ENCODE data around the gene MS4A4A.

Gene MS4A4A

DNA sequence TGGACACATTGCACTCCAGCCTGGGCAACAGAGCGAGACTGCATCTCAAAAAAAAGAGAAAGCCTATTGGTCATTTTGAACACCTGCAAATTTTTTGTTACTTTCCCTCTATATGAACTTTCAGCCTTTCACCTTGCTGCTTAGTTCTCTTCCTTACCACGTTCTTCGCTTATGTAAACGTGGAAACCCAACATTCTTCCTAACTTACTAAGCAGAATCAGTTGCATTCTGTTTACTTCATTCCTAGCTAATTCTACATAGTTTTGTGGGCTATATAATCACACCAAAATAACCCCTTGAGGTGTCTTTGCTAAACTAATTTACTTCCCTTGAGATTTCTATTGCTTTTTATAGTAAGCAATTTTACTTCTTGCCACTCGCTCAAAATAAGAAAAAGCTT, 23.2 kb downstream of the MS4A4A start:
- no peak overlapping the region for H3K4me3 ChIP-seq (ENCODE audit: low read length)
- no peak for TF ChIP-seq CTCF (IDR thresholded peaks at IDR 0.05; ENCODE audit: insufficient read depth, low read depth, low read length, missing control alignments)
- no peak for DNase-seq (ENCODE audit: low read depth)

GRCh38 chr11:60305906-60306619, 25.6 kb downstream of the MS4A4A start:
- DNase-seq (ENCODE audit: low read depth), result peak; percentile 43
- no peak overlapping the region for H3K4me3 ChIP-seq (ENCODE audit: low read length)
- no peak for TF ChIP-seq CTCF (IDR thresholded peaks at IDR 0.05; ENCODE audit: insufficient read depth, low read depth, low read length, missing control alignments)

GRCh38 chr11:60307507-60308195, 27.2 kb downstream of the MS4A4A start:
- DNase-seq (ENCODE audit: low read depth), result no peak
- H3K4me3 ChIP-seq (ENCODE audit: low read length), result no peak overlapping the region
- no peak for TF ChIP-seq CTCF (IDR thresholded peaks at IDR 0.05; ENCODE audit: insufficient read depth, low read depth, low read length, missing control alignments)

DNA sequence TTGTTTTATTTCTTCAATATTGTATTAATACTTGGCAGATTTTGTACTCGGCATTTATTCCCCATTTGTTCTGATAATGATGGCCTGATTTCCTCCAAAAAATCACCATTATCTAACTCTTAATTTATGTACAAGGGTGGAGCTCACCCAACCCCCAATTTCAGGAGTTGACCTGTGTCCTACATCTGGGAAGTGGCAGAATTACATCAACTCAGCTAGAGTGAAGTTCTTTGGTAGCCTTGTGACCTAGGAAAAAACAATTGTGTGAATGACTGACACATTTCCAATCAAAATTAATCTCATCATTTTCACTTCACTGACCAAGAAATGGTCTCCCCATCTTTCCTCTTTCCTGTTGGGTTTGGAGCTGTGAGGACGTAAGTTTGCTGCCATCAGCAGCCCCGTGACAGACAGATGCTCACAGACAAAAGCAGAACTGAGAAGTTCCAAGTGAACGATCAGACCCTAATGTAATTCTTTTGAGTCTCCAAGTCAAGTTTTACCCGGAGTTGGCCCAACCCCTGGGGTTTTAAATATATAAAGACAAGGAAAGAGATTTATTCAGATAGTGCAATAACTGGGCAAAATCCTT, 30.0 kb downstream of the MS4A4A start:
- TF ChIP-seq CTCF (IDR thresholded peaks at IDR 0.05; ENCODE audit: insufficient read depth, low read depth, low read length, missing control alignments), result no peak
- H3K4me3 ChIP-seq (ENCODE audit: low read length), result no peak overlapping the region
- no peak for DNase-seq (ENCODE audit: low read depth)

GRCh38 chr11:60314635-60315321, 34.3 kb downstream of the MS4A4A start:
- DNase-seq (ENCODE audit: low read depth), result no peak
- TF ChIP-seq CTCF (IDR thresholded peaks at IDR 0.05; ENCODE audit: insufficient read depth, low read depth, low read length, missing control alignments), result no peak

DNA sequence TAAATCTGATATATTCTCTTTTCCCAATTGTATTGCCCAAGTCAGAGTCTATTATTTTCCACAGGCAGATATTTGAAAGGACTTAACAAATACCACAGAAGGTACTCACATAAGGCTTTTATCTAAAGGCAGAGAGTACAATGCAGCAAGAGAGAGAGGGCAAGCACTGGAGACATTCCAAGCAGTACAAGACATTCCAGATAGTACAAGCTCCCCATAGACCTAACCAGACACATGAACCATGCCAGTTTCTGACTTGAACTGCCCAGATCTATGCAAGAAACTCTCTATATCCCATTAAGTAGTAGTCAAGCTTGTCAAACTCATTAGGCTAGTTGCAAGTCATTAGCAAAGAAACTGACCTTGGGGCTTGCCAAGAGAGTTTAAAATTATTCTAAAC, 35.4 kb downstream of the MS4A4A start:
- no peak for DNase-seq (ENCODE audit: low read depth)
- H3K4me3 ChIP-seq (ENCODE audit: low read length), result no peak overlapping the region
- TF ChIP-seq CTCF (IDR thresholded peaks at IDR 0.05; ENCODE audit: insufficient read depth, low read depth, low read length, missing control alignments), result no peak

More at GRCh38 chr11:60314635-60315321, 34.3 kb downstream of the MS4A4A start:
- no peak overlapping the region for H3K4me3 ChIP-seq (ENCODE audit: low read length)

All from epithelial cell of esophagus (primary cell).